ENCODE results near the gene TIGIT.

- no peak for TF ChIP-seq EP300 (IDR thresholded peaks at IDR 0.05)
- TF ChIP-seq, protein P1, sequence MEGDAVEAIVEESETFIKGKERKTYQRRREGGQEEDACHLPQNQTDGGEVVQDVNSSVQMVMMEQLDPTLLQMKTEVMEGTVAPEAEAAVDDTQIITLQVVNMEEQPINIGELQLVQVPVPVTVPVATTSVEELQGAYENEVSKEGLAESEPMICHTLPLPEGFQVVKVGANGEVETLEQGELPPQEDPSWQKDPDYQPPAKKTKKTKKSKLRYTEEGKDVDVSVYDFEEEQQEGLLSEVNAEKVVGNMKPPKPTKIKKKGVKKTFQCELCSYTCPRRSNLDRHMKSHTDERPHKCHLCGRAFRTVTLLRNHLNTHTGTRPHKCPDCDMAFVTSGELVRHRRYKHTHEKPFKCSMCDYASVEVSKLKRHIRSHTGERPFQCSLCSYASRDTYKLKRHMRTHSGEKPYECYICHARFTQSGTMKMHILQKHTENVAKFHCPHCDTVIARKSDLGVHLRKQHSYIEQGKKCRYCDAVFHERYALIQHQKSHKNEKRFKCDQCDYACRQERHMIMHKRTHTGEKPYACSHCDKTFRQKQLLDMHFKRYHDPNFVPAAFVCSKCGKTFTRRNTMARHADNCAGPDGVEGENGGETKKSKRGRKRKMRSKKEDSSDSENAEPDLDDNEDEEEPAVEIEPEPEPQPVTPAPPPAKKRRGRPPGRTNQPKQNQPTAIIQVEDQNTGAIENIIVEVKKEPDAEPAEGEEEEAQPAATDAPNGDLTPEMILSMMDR (IDR thresholded peaks at IDR 0.05), result no peak
- no peak for TF ChIP-seq POLR2AphosphoS5 (IDR thresholded peaks at IDR 0.05)
- no peak for TF ChIP-seq POLR2A (IDR thresholded peaks at IDR 0.05; ENCODE audit: low read depth)
Measured at GRCh38 chr3:114356525-114356924, 62.7 kb downstream of the TIGIT start.

Measured in esophagus muscularis mucosa (tissue), 4 donors.